Prostate gland (tissue), 2 donors: ENCODE measurements around the gene C19orf33. TPM values are rescaled to one million over a fixed set of nuclear protein-coding genes. Genes with fewer than 3 reads are reported as not detected.
A peak's percentile ranks its signal among the peaks of the same experiment; 100 is the strongest.
"Not testable (repeated sequence)": the region's sequence is repeated elsewhere in the genome, so short reads cannot be mapped to it uniquely, and the experiment has no call there.

Experiments
- DNase-seq: peaks from one replicate; pipeline ENCODE4 v3.0.0-alpha.2; 2019; ENCODE audit warnings: low spot score
- H3K27ac ChIP-seq, 2 donors: fragments of 200-600 bp; sonication (generic); 2 replicates each; pipeline ENCODE4 v1.5.1; 2017 to 2019
- H3K27me3 ChIP-seq: fragments of 200-600 bp; sonication (generic); replicated peaks from 2 replicates; pipeline ENCODE4 v1.5.1; 2019; ENCODE audit not compliant: insufficient read depth
- H3K36me3 ChIP-seq, 2 donors: fragments of 200-600 bp; sonication (generic); 1 replicate in 1 of 2; 2 replicates in 1 of 2; pipeline versions ENCODE4 v1.5.1 to v1.8.1; 2017 to 2019
- H3K4me1 ChIP-seq: fragments of 200-600 bp; sonication (generic); replicated peaks from 2 replicates; pipeline ENCODE4 v1.5.1; 2019
- H3K4me3 ChIP-seq, 2 donors: fragments of 200-600 bp; sonication (generic); 2 replicates each; pipeline ENCODE4 v1.5.1; 2017 to 2019
- H3K9me3 ChIP-seq: fragments of 200-600 bp; sonication (generic); 2 replicates; pipeline ENCODE4 v1.5.1; 2017
- POLR2A ChIP-seq: fragments of 450-650 bp; IDR thresholded peaks from one replicate; pipeline ENCODE4 v1.6.1; 2016; ENCODE audit warnings: antibody characterized with exemption, mild to moderate bottlenecking
- POLR2AphosphoS5 ChIP-seq: sonication (generic); formaldehyde crosslinking; IDR thresholded peaks from one replicate; pipeline ENCODE4 v1.6.1; 2017; ENCODE audit warnings: antibody characterized with exemption
- WGBS: methylation state at CpG from one replicate; pipeline ENCODE4 v1.1.5; 2018; 5-methylcytosine and 5-hydroxymethylcytosine counted together
- intact Hi-C: fragments of 100-400 bp; cut with DNase I; formaldehyde crosslinking; loops from one replicate; pipeline ENCODE4 v1.14.2; 2022
- total RNA-seq, 2 donors: library from RNA; depleted of rRNA; stranded (reverse); fragments of >200 nt; gene quantifications; one replicate each; pipeline ENCODE4 v1.1.0, GENCODE V29; 2016
- TF ChIP-seq, protein P1 (sequence below), 4 experiments: fragments of 200-600 bp in 2 of 4; fragments of 450-650 bp in 2 of 4; sonication (generic) in 2 of 4; IDR thresholded peaks; 1 replicate in 3 of 4; 2 replicates in 1 of 4; pipeline ENCODE4 v1.5.1; 2016 to 2019; ENCODE audit warnings: antibody characterized with exemption in 4 of 4, mild to moderate bottlenecking in 2 of 4, moderate library complexity in 2 of 4

Gene C19orf33
- 10 to 100 TPM in 1 of 2 donors, 1 to 10 TPM in 1; 9.7 to 15.5 TPM for total RNA-seq

DNA sequence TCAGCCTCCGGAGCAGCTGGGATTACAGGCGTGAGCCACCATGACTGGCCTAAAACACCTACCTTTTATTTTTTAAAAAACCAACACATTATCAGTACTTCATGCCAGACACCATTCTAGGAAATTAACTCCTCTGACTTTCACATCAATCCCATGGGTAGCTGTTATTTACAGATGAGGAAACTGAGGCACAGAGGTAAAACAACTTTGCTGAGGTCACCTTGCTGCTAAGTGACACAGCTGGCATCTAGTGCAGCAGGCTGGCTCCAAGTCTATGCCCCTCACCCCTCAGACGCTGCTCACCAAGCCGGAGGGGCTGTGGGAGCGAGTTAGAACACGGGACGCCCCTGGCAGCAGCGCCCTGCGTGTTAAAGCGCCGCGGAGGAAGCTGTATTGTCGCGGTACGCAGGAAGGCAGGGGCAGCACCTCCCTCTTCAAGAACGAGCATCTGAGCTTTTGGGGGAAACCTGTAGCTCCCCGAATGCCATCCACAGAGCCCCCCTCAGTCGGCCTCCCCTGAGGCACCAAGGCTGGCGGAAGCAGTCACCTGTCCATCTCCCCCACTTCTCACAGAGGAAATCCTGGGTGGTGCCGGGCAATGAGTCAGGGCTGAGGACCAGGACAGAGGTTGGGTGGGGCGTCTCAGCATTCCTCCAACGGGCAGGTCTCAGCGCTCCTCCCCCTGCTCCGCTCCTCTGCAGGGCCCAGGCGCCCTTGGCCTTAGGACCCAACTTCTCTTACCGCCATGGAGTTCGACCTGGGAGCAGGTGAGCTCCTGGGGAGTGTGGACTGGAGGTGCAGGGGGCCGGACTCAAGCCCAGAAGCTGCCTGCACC, at the start of gene C19orf33:
C19orf33 (plus strand) TSS at position 735 of the 835 bp plus-strand sequence; CDS start at position 746, 11 bp downstream.
- intact Hi-C loops = no loop called here
- no peaks in the 10 kb centered on the region for H3K27me3 ChIP-seq
- 41% methylated on average over 28 of the region's 28 CpGs for WGBS
- TF ChIP-seq, protein P1, sequence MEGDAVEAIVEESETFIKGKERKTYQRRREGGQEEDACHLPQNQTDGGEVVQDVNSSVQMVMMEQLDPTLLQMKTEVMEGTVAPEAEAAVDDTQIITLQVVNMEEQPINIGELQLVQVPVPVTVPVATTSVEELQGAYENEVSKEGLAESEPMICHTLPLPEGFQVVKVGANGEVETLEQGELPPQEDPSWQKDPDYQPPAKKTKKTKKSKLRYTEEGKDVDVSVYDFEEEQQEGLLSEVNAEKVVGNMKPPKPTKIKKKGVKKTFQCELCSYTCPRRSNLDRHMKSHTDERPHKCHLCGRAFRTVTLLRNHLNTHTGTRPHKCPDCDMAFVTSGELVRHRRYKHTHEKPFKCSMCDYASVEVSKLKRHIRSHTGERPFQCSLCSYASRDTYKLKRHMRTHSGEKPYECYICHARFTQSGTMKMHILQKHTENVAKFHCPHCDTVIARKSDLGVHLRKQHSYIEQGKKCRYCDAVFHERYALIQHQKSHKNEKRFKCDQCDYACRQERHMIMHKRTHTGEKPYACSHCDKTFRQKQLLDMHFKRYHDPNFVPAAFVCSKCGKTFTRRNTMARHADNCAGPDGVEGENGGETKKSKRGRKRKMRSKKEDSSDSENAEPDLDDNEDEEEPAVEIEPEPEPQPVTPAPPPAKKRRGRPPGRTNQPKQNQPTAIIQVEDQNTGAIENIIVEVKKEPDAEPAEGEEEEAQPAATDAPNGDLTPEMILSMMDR (IDR thresholded peaks at IDR 0.05) = no peak
- TF ChIP-seq POLR2A = peak; percentile 41
- H3K4me3 ChIP-seq = no peak within 1 kb of the TSS
- DNase-seq = no peak
- peaks cover 5% of the 10 kb centered on the region for H3K4me1 ChIP-seq
- no peak within 1 kb of the TSS for H3K27ac ChIP-seq
- H3K9me3 ChIP-seq = no peaks in the 10 kb centered on the region
- H3K36me3 ChIP-seq = no peaks in the 10 kb centered on the region

GRCh38 chr19:38255383-38256014, 48.6 kb upstream of the C19orf33 start:
- intact Hi-C loops = no loop called here
- H3K27me3 ChIP-seq = no peaks in the 10 kb centered on the region
- peak overlapping the region; percentile 30 to 39 for H3K4me3 ChIP-seq
- 67% methylated on average over 15 of the region's 17 CpGs for WGBS
- H3K27ac ChIP-seq = peak overlapping the region; percentile 43 to 47
- no peaks in the 10 kb centered on the region for H3K4me1 ChIP-seq
- H3K36me3 ChIP-seq = no peaks in the 10 kb centered on the region
- TF ChIP-seq POLR2AphosphoS5 (no peak), POLR2A (no peak)
- TF ChIP-seq, protein P1 (IDR thresholded peaks at IDR 0.05) = no peak
- DNase-seq = no peak
- no peaks in the 10 kb centered on the region for H3K9me3 ChIP-seq

- intact Hi-C loops, H3K27ac ChIP-seq, H3K27me3 ChIP-seq, H3K4me1 ChIP-seq, H3K36me3 ChIP-seq, H3K4me3 ChIP-seq, H3K9me3 ChIP-seq, DNase-seq: not testable (repeated sequence)
- 93% methylated on average over 12 of the region's 12 CpGs for WGBS
Observed at GRCh38 chr19:38261942-38262341, 42.1 kb upstream of the C19orf33 start.

GRCh38 chr19:38262585-38263268, 41.3 kb upstream of the C19orf33 start:
- Histone ChIP-seq H3K4me3 (no peak overlapping the region), H3K9me3 (no peaks in the 10 kb centered on the region), H3K36me3 (no peaks in the 10 kb centered on the region), H3K27ac (no peak overlapping the region), H3K4me1 (no peaks in the 10 kb centered on the region), H3K27me3 (no peaks in the 10 kb centered on the region)
- TF ChIP-seq POLR2AphosphoS5 = no peak
- TF ChIP-seq, protein P1 (IDR thresholded peaks at IDR 0.05) = no peak
- no peak for TF ChIP-seq POLR2A
- WGBS = 98% methylated on average over 7 of the region's 7 CpGs
- no peak for DNase-seq
- intact Hi-C loops = no loop called here

- Histone ChIP-seq H3K27me3 (no peaks in the 10 kb centered on the region), H3K36me3 (no peaks in the 10 kb centered on the region), H3K4me1 (no peaks in the 10 kb centered on the region), H3K27ac (peak overlapping the region; percentile 67 to 93), H3K9me3 (no peaks in the 10 kb centered on the region), H3K4me3 (peak overlapping the region; percentile 59 to 81)
- WGBS = 14% methylated on average over 27 of the region's 34 CpGs
- TF ChIP-seq POLR2AphosphoS5 (no peak), POLR2A (no peak)
- TF ChIP-seq, protein P1 (IDR thresholded peaks at IDR 0.05) = no peak
- intact Hi-C loops = no loop called here
- peak; percentile 94 for DNase-seq
Observed at GRCh38 chr19:38263689-38264485, 40.2 kb upstream of the C19orf33 start.
